T-cell (primary cell): ENCODE data around the gene MAP4K3. TPM values are rescaled to one million over a fixed set of nuclear protein-coding genes. Genes with fewer than 3 reads are reported as not detected.
A peak's percentile ranks its signal among the peaks of the same experiment; 100 is the strongest.

ENCODE experiments used
- ATAC-seq, 4 experiments: fragments of 200-7000 bp in 3 of 4; fragments of 150-1000 bp in 1 of 4; cut with Tn5 transposase; replicated peaks in 1 of 4; 1 replicate in 3 of 4; 2 replicates in 1 of 4; pipeline ENCODE4 v1.10.0; 2021; ENCODE audit warnings: moderate library complexity in 3 of 4, mild to moderate bottlenecking in 2 of 4, moderate number of reproducible peaks in 1 of 4
- CTCF ChIA-PET, 2 donors: fragments of 300-600 bp; sonication (Branson Sonifier 250); formaldehyde crosslinking; loops; one replicate each; lab custom pipeline; 2022; ENCODE audit warnings: antibody characterized with exemption in 2 of 2; lab: Charles Lee
- POLR2A ChIA-PET, 2 donors: fragments of 300-600 bp; sonication (Branson Sonifier 250); formaldehyde crosslinking; loops; one replicate each; lab custom pipeline; 2022; ENCODE audit warnings: antibody characterized with exemption in 2 of 2; lab: Charles Lee
- DNase-seq, 35 experiments: peaks; one replicate each; pipeline versions ENCODE4 v3.0.0 to v3.0.0-alpha.2; 2013 to 2023
- H3K27ac ChIP-seq: one replicate; pipeline ENCODE4 v1.5.1; 2013; ENCODE audit warnings: low read length
- H3K27me3 ChIP-seq, 2 experiments: replicated peaks in 1 of 2; 1 replicate in 1 of 2; 2 replicates in 1 of 2; pipeline versions ENCODE4 v1.6.1 to v1.7.0; 2013; ENCODE audit warnings: low read length in 1 of 2, mixed read lengths in 1 of 2; ENCODE audit not compliant: control insufficient read depth in 2 of 2, insufficient read depth in 2 of 2; ENCODE audit errors: extremely low read depth in 1 of 2
- H3K36me3 ChIP-seq, 2 donors: 1 replicate in 1 of 2; 2 replicates in 1 of 2; pipeline versions ENCODE4 v1.6.1 to v1.7.0; 2013; ENCODE audit warnings: low read length in 1 of 2; ENCODE audit not compliant: control insufficient read depth in 2 of 2, insufficient read depth in 1 of 2; ENCODE audit errors: extremely low read depth in 1 of 2
- H3K4me1 ChIP-seq, 2 experiments: 1 replicate in 1 of 2; 2 replicates in 1 of 2; pipeline versions ENCODE4 v1.6.1 to v1.7.0; 2013; ENCODE audit warnings: low read length in 2 of 2, mixed read lengths in 1 of 2; ENCODE audit not compliant: insufficient read depth in 2 of 2, control insufficient read depth in 1 of 2; ENCODE audit errors: extremely low read depth in 1 of 2
- H3K4me3 ChIP-seq, 2 donors: 1 replicate in 1 of 2; 2 replicates in 1 of 2; pipeline versions ENCODE4 v1.5.1 to v1.7.0; 2013; ENCODE audit warnings: mild to moderate bottlenecking in 2 of 2, low read length in 1 of 2, moderate library complexity in 1 of 2; ENCODE audit not compliant: control insufficient read depth in 1 of 2; ENCODE audit errors: extremely low read depth in 1 of 2
- H3K9me3 ChIP-seq: 2 replicates; pipeline ENCODE4 v1.7.0; 2013
- H3K27ac Mint-ChIP-seq, 2 donors: one replicate each; pipeline ENCODE4 v1.8.0; 2020 to 2021; ENCODE audit warnings: mild to moderate bottlenecking in 2 of 2, mixed read lengths in 2 of 2
- H3K27me3 Mint-ChIP-seq, 2 donors: one replicate each; pipeline ENCODE4 v1.8.0; 2021 to 2022; ENCODE audit warnings: mixed read lengths in 2 of 2
- H3K36me3 Mint-ChIP-seq: one replicate; pipeline ENCODE4 v1.8.0; 2021; ENCODE audit warnings: mixed read lengths
- H3K4me1 Mint-ChIP-seq, 3 donors: one replicate each; pipeline ENCODE4 v1.8.0; 2020 to 2022; ENCODE audit warnings: mixed read lengths in 3 of 3, mild to moderate bottlenecking in 1 of 3
- H3K4me3 Mint-ChIP-seq, 3 donors: one replicate each; pipeline ENCODE4 v1.8.0; 2020 to 2022; ENCODE audit warnings: mild to moderate bottlenecking in 3 of 3, mixed read lengths in 3 of 3, moderate library complexity in 3 of 3
- H3K9me3 Mint-ChIP-seq, 3 donors: one replicate each; pipeline ENCODE4 v1.8.0; 2020 to 2022; ENCODE audit warnings: mixed read lengths in 3 of 3
- WGBS: methylation state at CpG from one replicate; pipeline ENCODE4 v1.1.5; 2013; ENCODE audit warnings: missing lambda C conversion rate; ENCODE audit not compliant: insufficient coverage; 5-methylcytosine and 5-hydroxymethylcytosine counted together
- total RNA-seq, 35 experiments: library from RNA in 6 of 35; stranded (reverse) in 6 of 35; fragments of 120-200 nt in 1 of 35; gene quantifications; one replicate each; pipeline versions ENCODE4 v1.2.1 to v1.2.4 and lab custom pipeline; 2013 to 2026

Gene MAP4K3
- total RNA-seq (10 to 100 TPM; 13.8 to 27.0 (median 17.4) TPM), total RNA-seq (lab: John Stamatoyannopoulos, UW) (16.8 to 33.7 (median 21.7) reads per million in 29 experiments)
- total RNA-seq (2013) = 13.6 TPM

GRCh38 chr2:39436592-39437521 lies at the start of gene MAP4K3:
MAP4K3 (minus strand) TSS chr2:39437285; CDS start chr2:39436987, 298 bp downstream.
- H3K27ac ChIP-seq = peak within 1 kb of the TSS; percentile 37
- H3K27me3 ChIP-seq = no peaks in the 10 kb centered on the region
- peak within 1 kb of the TSS; percentile 73 to 96 for H3K4me3 ChIP-seq
- H3K4me1 Mint-ChIP-seq = peaks cover 56 to 61% (median 60%) of the 10 kb centered on the region in 3 donors
- H3K27ac Mint-ChIP-seq = peak within 1 kb of the TSS; percentile 49 to 84
- no peaks in the 10 kb centered on the region for H3K27me3 Mint-ChIP-seq
- WGBS = under 1% methylated on average over 105 of the region's 109 CpGs
- H3K4me1 ChIP-seq = peaks cover 19 to 20% of the 10 kb centered on the region in 2 experiments
- ChIA-PET CTCF (interaction anchor here in 1 of 2 donors (0.7 kb wide), 2 partner anchors 94 to 1560 kb away, joined by 3 read pairs; no protein-coding TSS in a partner anchor), POLR2A (no interaction called here)
- H3K36me3 Mint-ChIP-seq = no peaks in the 10 kb centered on the region
- H3K4me3 Mint-ChIP-seq = peak within 1 kb of the TSS; percentile 80 to 91 (median 90)
- no peaks in the 10 kb centered on the region for H3K9me3 Mint-ChIP-seq
- DNase-seq (peak; percentile 10 to 78 (median 49)), ATAC-seq (peak; percentile 66 to 72 (median 70))
- no peaks in the 10 kb centered on the region for H3K9me3 ChIP-seq
- no peaks in the 10 kb centered on the region for H3K36me3 ChIP-seq

- no peak for DNase-seq
- Mint-ChIP-seq H3K4me3 (no peak overlapping the region), H3K27ac (no peak overlapping the region), H3K36me3 (peaks cover 3% of the 10 kb centered on the region), H3K27me3 (peaks cover 0 to 2% of the 10 kb centered on the region in 2 donors), H3K4me1 (no peaks in the 10 kb centered on the region), H3K9me3 (peaks cover 0 to 3% (median 0%) of the 10 kb centered on the region in 3 donors)
- ATAC-seq = no peak
- ChIA-PET CTCF (no interaction called here), POLR2A (interaction anchor here in 1 of 2 donors (0.7 kb wide), 1 partner anchor 82 kb away, joined by 3 read pairs; no protein-coding TSS in a partner anchor)
- Histone ChIP-seq H3K4me3 (no peak overlapping the region), H3K36me3 (no peaks in the 10 kb centered on the region), H3K9me3 (no peaks in the 10 kb centered on the region), H3K27me3 (peaks cover 0 to 2% of the 10 kb centered on the region in 2 experiments), H3K27ac (no peak overlapping the region), H3K4me1 (no peaks in the 10 kb centered on the region)
- WGBS = 100% methylated on average over 1 of the region's 2 CpGs
Observed at GRCh38 chr2:39486071-39486470, 49.0 kb upstream of the MAP4K3 start.

GRCh38 chr2:39484620-39485495 lies 47.8 kb upstream of the MAP4K3 start:
- Mint-ChIP-seq H3K27ac (no peak overlapping the region), H3K27me3 (peaks cover 0 to 2% of the 10 kb centered on the region in 2 donors), H3K9me3 (peaks cover 0 to 3% (median 0%) of the 10 kb centered on the region in 3 donors), H3K4me3 (no peak overlapping the region), H3K4me1 (no peaks in the 10 kb centered on the region), H3K36me3 (no peaks in the 10 kb centered on the region)
- Histone ChIP-seq H3K36me3 (no peaks in the 10 kb centered on the region), H3K27me3 (peaks cover 0 to 2% of the 10 kb centered on the region in 2 experiments), H3K27ac (no peak overlapping the region), H3K4me1 (no peaks in the 10 kb centered on the region), H3K4me3 (no peak overlapping the region), H3K9me3 (no peaks in the 10 kb centered on the region)
- ATAC-seq (no peak), DNase-seq (no peak)
- no CpG with 5 or more reads among the region's 3 CpGs for WGBS
- ChIA-PET POLR2A (no interaction called here), CTCF (no interaction called here)

GRCh38 chr2:39484206-39484605 lies 47.1 kb upstream of the MAP4K3 start:
- no peaks in the 10 kb centered on the region for H3K27me3 ChIP-seq
- ChIA-PET CTCF (no interaction called here), POLR2A (no interaction called here)
- no peak for ATAC-seq
- Mint-ChIP-seq H3K4me3 (no peak overlapping the region), H3K27ac (no peak overlapping the region), H3K4me1 (no peaks in the 10 kb centered on the region), H3K27me3 (peaks cover 0 to 2% of the 10 kb centered on the region in 2 donors), H3K36me3 (no peaks in the 10 kb centered on the region), H3K9me3 (peaks cover 0 to 3% (median 0%) of the 10 kb centered on the region in 3 donors)
- H3K27ac ChIP-seq = no peak overlapping the region
- no peaks in the 10 kb centered on the region for H3K4me1 ChIP-seq
- H3K9me3 ChIP-seq = no peaks in the 10 kb centered on the region
- H3K4me3 ChIP-seq = no peak overlapping the region
- no peaks in the 10 kb centered on the region for H3K36me3 ChIP-seq
- no peak for DNase-seq

GRCh38 chr2:39483534-39483933 lies 46.4 kb upstream of the MAP4K3 start:
- Mint-ChIP-seq H3K9me3 (peaks cover 0 to 3% (median 0%) of the 10 kb centered on the region in 3 donors), H3K27me3 (peaks cover 0 to 2% of the 10 kb centered on the region in 2 donors), H3K27ac (no peak overlapping the region), H3K4me1 (no peaks in the 10 kb centered on the region), H3K36me3 (no peaks in the 10 kb centered on the region), H3K4me3 (no peak overlapping the region)
- Histone ChIP-seq H3K27ac (no peak overlapping the region), H3K4me1 (no peaks in the 10 kb centered on the region), H3K9me3 (no peaks in the 10 kb centered on the region), H3K27me3 (no peaks in the 10 kb centered on the region), H3K4me3 (no peak overlapping the region), H3K36me3 (no peaks in the 10 kb centered on the region)
- DNase-seq = no peak
- ChIA-PET POLR2A (no interaction called here), CTCF (no interaction called here)
- 20% methylated on average over 1 of the region's 3 CpGs for WGBS
- no peak for ATAC-seq

- H3K4me3 Mint-ChIP-seq = no peak overlapping the region
- Histone ChIP-seq H3K27ac (no peak overlapping the region), H3K9me3 (no peaks in the 10 kb centered on the region), H3K4me1 (no peaks in the 10 kb centered on the region), H3K4me3 (no peak overlapping the region), H3K27me3 (no peaks in the 10 kb centered on the region), H3K36me3 (no peaks in the 10 kb centered on the region)
- H3K4me1 Mint-ChIP-seq = peaks cover 0 to under 1% (median 0%) of the 10 kb centered on the region in 3 donors
- peaks cover 4 to 9% (median 7%) of the 10 kb centered on the region in 3 donors for H3K9me3 Mint-ChIP-seq
- H3K27me3 Mint-ChIP-seq = peaks cover 0 to 2% of the 10 kb centered on the region in 2 donors
- ChIA-PET CTCF (no interaction called here), POLR2A (no interaction called here)
- peaks cover 15% of the 10 kb centered on the region for H3K36me3 Mint-ChIP-seq
- DNase-seq = no peak
- ATAC-seq = no peak
- no peak overlapping the region for H3K27ac Mint-ChIP-seq
- no CpG with 5 or more reads among the region's 2 CpGs for WGBS
Observed at GRCh38 chr2:39481611-39482010, 44.5 kb upstream of the MAP4K3 start.
